ENCODE results near the gene ARHGDIG.
"Not testable (repeated sequence)": the region's sequence is repeated elsewhere in the genome, so short reads cannot be mapped to it uniquely, and the experiment has no call there.

Gene ARHGDIG

DNA sequence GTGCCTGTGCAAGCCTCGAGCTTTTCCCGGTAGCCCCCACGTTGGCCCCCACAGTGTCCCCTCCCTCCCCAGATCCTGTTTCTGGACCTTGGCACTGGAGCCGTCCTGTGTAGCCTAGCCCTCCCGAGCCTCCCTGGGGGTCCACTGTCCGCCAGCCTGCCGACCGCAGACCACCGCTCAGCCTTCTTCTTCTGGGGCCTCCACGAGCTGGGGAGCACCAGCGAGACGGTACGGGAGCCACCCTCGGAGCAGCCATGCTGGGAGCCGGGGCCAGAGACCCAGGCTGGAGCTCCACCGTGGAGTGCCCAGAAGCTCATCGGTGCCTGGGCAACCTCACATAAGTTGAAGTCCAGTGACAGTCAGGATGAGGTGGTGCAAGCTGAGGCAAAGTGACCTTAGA lies 16.4 kb upstream of the ARHGDIG start:
- FAIRE-seq (no peak), DNase-seq (ENCODE audit: low spot score) (no peak)

- DNase-seq (ENCODE audit: low spot score) (no peak), FAIRE-seq (no peak)
Measured at GRCh38 chr16:264440-264951, 15.9 kb upstream of the ARHGDIG start.

DNA sequence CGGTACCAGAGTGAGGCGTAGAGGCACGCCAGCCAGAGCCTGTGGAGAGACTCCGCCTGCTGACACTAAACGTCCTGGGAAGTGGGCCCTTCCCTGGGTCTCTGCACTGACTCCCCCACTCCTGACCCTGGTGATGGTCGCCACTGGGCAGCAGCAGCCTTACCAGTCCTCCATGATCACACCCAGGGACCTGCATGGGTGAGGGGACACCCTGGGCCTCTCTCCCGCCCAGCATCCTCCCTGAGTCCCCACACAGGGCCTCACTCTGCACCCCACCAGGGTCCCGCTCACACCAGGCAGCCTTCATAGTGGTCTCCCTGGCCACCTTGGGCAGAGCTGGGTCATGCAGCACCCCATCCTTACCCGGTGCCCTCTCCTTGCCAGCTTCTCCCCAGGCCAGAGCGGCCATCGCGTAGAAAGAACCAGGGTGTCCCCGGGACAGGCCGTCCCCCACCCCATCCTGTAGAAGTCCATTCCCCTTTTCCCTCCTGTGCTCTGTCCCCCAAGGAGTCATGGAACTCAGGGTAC lies 15.3 kb upstream of the ARHGDIG start:
- DNase-seq (ENCODE audit: low spot score) (no peak), FAIRE-seq (no peak)

DNA sequence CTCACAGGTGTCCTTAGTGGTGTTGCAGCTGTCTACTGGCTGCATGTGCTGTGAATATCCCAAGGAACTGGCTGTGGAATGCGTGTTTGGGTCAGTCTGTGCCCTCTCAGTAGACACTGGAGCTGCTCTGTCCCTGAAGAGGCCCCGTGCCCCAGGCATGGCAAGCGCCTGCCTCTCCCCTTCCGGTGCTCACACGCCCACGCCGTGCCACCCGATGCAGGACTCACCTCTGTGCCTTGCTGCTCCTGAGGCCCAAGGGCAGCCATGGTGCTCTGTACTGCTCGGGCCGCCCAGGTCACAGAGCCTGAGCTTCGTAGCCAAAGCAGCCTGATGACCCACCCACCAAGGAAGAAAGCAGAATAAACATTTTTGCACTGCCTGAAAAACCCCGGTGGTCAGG lies 14.7 kb upstream of the ARHGDIG start:
- DNase-seq (ENCODE audit: low spot score), result no peak
- FAIRE-seq, result no peak

GRCh38 chr16:266258-267164 lies 13.9 kb upstream of the ARHGDIG start:
- FAIRE-seq (no peak), DNase-seq (ENCODE audit: low spot score) (no peak)

DNA sequence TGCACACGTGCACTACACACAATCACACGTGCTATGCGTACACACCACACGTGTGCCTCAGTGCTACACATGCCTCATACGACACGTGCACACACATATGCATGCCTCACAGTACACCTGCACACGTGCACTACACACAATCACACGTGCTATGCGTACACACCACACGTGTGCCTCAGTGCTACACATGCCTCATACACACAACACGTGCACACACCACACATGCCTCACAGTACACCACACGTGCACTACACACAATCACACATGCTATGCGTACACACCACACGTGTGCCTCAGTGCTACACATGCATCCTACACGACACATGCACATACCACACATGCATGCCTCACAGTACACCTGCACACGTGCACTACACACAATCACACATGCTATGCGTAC lies 12.8 kb upstream of the ARHGDIG start:
- FAIRE-seq; DNase-seq (ENCODE audit: low spot score): not testable (repeated sequence)

DNA sequence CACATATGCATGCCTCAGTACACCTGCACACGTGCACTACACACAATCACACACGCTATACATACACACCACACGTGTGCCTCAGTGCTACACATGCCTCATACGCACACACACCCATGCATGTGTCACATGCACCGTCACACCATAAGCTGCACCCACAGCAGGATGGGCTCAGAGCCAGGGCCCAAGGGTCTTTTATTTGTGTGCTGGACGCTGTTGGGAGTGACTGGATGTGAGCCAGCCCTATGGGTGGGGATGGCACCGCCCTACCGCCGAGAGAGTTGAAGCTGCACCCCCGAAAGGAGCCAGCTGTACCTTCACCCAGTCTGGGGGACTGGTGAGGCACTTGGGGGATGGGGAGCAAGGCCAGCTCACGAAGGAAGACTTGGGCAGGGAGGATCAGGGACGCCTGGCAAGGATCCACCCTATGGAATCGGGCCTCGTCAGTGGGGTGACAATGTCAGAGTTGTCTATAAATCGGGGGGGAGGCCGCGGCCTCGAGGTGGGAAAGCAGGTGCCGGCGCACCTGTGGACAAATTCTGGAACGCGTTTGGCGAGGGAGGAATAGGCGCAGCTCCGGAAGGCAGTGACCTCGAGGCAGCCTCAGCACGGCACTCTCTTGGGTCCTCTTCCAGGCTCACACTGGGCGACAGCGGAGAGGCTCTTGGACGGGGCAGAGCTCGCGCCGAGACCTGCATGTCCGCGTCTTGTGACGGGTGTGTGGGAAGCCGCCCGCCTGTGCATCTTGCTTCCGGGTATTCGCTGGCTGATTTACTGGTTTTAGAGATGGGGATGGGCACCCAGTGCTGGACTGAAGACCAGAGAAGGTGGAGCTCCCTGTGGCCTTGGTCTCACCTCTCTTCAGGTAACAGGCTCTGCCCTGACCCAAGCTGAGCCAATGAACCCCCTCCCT lies 12.0 kb upstream of the ARHGDIG start:
- DNase-seq (ENCODE audit: low spot score) (no peak), FAIRE-seq (no peak)

DNA sequence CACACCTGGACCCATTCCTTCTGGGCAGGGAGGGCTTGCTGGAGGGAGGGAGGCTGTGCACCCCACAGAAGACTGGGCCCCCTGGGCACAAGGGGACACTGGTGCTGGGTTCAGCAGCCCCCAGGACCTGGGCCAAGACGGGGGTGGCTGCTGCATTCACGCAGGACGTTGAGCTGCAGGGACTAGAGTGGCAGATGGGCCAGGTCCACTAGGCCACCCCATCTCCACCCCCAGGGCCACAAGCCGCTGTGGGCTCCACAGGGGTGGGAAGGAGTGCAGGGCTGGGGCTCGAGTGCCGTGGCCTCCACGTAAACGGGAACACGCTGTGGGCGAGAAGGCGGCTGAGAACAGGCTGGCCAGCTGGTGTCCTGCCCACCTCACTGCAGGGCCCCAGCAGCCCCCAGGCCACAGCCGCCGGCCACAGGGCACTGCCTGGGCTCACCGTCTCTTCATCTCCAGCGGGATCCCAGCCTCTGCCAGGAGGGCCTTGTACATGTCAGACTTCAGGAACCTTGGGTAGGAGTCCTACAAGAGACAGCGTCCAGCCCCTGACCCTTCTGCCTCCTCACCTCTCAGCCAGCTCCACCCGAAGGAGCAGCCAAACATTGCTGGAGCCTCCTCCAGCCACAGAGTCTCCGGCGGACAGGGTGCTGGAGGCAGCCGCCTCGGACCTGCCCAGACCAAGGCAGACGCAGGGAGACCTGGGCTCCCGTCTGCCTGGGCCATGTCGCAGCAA lies 11.2 kb upstream of the ARHGDIG start:
- DNase-seq (ENCODE audit: low spot score), result no peak
- FAIRE-seq, result no peak

GRCh38 chr16:270381-271255 lies 9.8 kb upstream of the ARHGDIG start:
- no peak for DNase-seq (ENCODE audit: low spot score)
- FAIRE-seq, result no peak

DNA sequence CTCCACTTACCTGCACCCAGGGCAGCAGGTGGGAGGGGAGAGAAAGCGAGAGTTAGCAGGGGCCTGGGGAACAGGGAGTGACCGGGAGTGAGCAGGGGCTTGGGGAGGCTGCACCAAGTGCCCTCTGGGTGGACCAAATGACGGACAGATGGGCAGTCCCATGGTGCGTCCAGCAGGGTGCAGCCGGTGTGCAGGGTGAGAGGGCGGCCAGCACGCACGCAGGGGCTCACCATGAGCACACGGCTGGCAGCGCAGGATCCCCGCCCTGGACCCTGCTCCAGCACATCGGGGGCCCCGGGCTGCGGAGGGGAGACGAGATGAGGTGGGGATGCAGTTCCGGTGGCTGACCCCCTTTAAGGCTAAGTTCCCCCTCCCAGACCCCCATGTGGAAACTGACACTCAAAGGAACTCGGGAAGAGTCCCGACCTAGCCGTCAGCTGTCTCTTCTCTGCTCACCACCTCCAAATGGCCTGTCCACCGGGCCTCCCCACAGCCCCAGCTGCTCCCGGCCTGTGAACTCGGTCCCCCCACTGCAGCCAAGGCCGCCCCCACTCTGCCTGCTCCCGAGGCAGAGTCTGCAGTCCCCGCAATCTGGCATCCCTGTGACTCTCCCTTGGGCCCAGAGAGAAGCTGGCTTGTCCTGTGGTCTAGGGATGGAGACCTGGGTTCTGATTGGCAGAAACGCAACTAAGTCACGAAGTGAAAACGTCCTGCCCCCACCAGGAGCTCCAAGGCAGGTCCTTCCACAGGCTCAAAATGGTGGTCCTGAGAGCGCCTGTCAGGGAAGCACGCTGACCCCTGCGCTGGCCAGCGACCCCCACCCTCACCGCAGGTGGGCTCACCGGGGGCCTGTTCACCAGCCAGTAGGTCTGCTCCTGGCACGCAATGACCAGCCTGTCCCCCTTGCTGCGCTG lies 7.5 kb upstream of the ARHGDIG start:
- DNase-seq (ENCODE audit: low spot score), result no peak

DNA sequence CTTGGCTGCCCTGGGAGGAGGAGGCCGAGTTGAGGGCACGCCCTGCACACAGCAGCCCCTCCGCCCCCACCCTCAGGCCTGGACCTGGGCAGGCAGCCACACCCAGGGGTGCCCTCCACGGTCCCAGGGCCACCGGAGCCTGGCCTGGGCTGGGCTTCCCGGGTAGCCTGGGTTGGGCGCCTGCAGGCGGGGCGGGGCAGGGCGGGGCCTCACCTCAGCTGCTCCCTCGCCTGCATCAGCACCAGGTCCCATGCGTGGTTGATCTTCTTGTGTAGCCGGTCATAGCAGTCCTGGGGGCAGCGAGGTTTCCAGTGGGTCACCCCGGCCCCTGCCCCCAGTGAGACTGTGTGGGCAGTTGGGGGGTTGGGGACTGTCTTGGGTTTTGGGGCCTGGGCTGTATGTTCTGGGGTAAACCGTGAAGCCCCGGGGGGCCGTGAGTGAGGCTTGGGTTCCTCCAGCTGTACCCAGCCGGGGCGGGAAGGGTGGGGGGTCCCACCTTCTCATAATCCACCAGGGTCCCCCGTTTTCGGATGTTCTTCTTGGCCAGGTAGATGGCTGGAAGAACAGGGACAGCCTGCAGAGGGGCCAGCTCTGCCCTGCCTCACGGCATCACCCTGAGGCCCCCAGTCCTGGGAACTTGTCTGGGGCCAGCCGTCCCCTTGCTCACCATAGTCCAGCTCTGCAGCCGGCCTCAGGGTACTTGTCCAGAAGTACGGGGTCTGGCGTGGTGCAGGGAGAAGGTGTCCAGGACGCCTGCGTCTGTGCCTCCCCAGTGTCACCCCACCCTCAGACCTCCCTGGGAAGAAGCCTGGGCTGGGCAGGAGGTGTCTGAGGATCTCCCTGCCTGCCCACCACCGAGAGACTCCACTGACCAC lies 6.6 kb upstream of the ARHGDIG start:
- no peak for FAIRE-seq
- no peak for DNase-seq (ENCODE audit: low spot score)

More for the DNA sequence above, 7.5 kb upstream of the ARHGDIG start:
- FAIRE-seq, result no peak

DNA sequence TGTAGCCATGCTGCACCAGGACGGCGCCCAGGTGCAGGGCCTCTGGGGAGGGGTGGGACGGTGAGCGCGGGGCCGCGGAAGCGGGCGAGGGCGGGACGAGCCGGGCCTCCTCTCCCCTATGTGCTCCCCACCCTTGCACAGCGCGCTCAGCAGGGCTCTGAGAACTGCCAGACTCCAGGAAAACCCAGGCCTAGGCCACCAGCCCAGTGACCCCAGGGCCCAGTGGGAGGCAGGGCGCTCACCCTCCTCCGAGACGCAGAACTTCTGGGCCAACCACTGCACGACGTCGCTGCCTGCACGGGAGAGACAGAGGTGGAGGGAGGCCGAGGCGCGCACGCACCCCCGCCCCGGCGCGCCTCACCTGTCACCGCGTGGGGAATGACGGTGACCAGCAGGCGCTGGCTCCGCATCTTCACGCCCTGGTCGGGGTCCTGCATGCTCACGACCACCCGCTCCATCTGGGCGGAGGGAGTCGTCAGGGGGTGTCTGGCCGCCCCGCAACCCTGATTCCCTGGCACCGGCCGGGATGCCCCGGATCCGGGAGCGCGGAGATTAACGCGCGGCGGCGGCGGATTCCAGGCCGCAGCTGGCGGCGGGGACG lies 5.2 kb upstream of the ARHGDIG start:
- FAIRE-seq, result no peak

GRCh38 chr16:275786-276232 lies 4.6 kb upstream of the ARHGDIG start, which contains the start of gene RGS11:
TSS of gene RGS11 (minus strand) at chr16:275944. CDS start at chr16:275911, 33 bp downstream.
- DNase-seq (ENCODE audit: low spot score) (no peak), FAIRE-seq (no peak)

More for the DNA sequence above, 5.2 kb upstream of the ARHGDIG start:
- DNase-seq (ENCODE audit: low spot score), result no peak

GRCh38 chr16:276426-277077 lies 3.8 kb upstream of the ARHGDIG start:
- no peak for FAIRE-seq

DNA sequence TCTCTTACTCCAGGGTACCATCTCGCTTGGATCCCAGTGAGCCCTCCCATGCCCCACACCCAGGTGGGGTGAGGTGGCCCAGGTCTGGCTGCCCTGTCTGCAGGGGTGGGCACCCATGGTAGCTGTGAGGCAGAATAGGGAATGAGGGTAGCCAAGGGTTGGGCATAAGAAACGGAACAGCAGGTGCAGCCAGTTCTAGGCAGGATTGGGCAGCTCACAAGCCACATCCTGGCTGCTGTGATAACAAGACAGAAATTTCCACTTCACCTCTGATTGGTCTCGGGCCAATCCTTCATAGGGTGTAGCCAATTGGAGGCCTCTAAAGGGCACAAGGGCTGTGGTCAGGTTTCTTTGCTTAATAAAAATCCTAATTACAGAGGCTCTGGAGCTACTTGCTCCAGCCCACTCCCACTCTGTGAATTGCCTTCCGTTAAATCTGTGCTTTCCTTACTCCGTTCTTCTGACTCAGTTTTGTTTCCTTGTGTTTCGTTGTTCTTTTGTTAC lies 1.5 kb upstream of the ARHGDIG start:
- DNase-seq (ENCODE audit: low spot score), result peak; percentile 15
- FAIRE-seq, result no peak

More at GRCh38 chr16:276426-277077, 3.8 kb upstream of the ARHGDIG start:
- no peak for DNase-seq (ENCODE audit: low spot score)

DNA sequence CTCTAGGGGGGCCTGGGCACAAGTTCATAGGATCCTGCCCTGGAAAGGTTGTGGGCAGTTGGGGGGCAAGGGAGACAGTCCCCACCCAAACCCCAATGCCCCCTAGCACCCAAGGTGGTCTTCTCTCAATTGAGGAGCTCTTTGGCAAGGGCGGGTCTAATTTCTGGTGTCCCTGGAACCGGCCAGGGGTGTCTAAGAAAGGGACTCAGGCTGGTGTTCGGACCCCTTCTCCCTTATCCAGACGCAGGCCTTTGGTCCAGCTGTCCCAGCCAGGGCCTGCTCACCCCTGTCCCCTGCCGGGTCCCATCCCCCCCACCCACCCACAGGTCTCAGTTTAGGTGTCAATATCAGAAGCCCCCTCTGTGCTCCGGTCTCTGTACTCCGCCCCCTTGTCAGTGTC lies 860 bp upstream of the ARHGDIG start:
- DNase-seq (ENCODE audit: low spot score) (no peak), FAIRE-seq (no peak)

Measured in RCC 7860 (cell line).